ENCODE measurements around the gene MTMR11. TPM values are rescaled to one million over a fixed set of nuclear protein-coding genes. Genes with fewer than 3 reads are reported as not detected.
A peak's percentile ranks its signal among the peaks of the same experiment; 100 is the strongest.

The MTMR11 gene
- total RNA-seq, 1 experiment from 2014 or later: 3.9 TPM

GRCh38 chr1:149929856-149930255, 6.8 kb downstream of the MTMR11 start:
- Mint-ChIP-seq H3K27me3 (ENCODE audit: low read depth) (no peaks in the 10 kb centered on the region), H3K9me3 (no peaks in the 10 kb centered on the region; a peak in 1 of 5 replicates), H3K36me3 (ENCODE audit: insufficient read depth in 1 of 3, low read depth in 3 of 3) (peaks cover 17 to 24% (median 23%) of the 10 kb centered on the region in 3 experiments), H3K27ac (peak overlapping the region in 1 of 3 experiments; percentile 75; a peak in 2 of 7 replicates), H3K4me1 (peaks cover 19 to 26% of the 10 kb centered on the region in 2 experiments), H3K4me3 (no peak overlapping the region)
- no peak overlapping the region for H3K9ac ChIP-seq (ENCODE audit: extremely low read depth, insufficient read length, low read length)
- no peak overlapping the region for H2BK5ac ChIP-seq (ENCODE audit: insufficient read length, low read length)
- H3K79me2 ChIP-seq (ENCODE audit: insufficient read depth, low read length): peaks cover 8% of the 10 kb centered on the region; the same call in 1 of the 2 replicates
- no peak overlapping the region for H2BK15ac ChIP-seq (ENCODE audit: low read depth, low read length)
- peaks cover 11% of the 10 kb centered on the region for H3K23me2 ChIP-seq (ENCODE audit: insufficient read length, low read depth, low read length, poor library complexity, severe bottlenecking)
- peaks cover 11% of the 10 kb centered on the region for H3K79me1 ChIP-seq (ENCODE audit: insufficient read depth, low read depth, low read length, poor library complexity, severe bottlenecking)
- no peak overlapping the region for H3K23ac ChIP-seq (ENCODE audit: insufficient read length, low read depth, low read length)
- peaks cover 2% of the 10 kb centered on the region; the same call in 1 of the 2 replicates for H3K4me1 ChIP-seq (ENCODE audit: insufficient read depth, low read length)
- H3K27ac ChIP-seq (ENCODE audit: insufficient read length, low read depth, low read length): no peak overlapping the region
- no peak overlapping the region for H4K8ac ChIP-seq (replicated peaks; ENCODE audit: insufficient read length, low read depth, low read length)
- H3K27me3 ChIP-seq (ENCODE audit: insufficient read depth, low read length): no peaks in the 10 kb centered on the region
- no peak overlapping the region for H2BK12ac ChIP-seq (ENCODE audit: insufficient read length, low read depth, low read length)
- WGBS (ENCODE audit: extremely low coverage, insufficient read length, low lambda C conversion rate): no CpG with 5 or more reads among the region's 2 CpGs
- H4K5ac ChIP-seq (ENCODE audit: insufficient read length, low read depth, low read length): no peak overlapping the region
- no peak overlapping the region for H4K91ac ChIP-seq (ENCODE audit: insufficient read length, low read depth, low read length)
- H2BK20ac ChIP-seq (ENCODE audit: low read depth, low read length, poor library complexity, severe bottlenecking): no peak overlapping the region
- H3K18ac ChIP-seq (ENCODE audit: insufficient read length, low read depth, low read length): no peak overlapping the region
- H3K56ac ChIP-seq (ENCODE audit: insufficient read length, low read depth, low read length): no peak overlapping the region
- no peak overlapping the region for H2AK5ac ChIP-seq (ENCODE audit: insufficient read length, low read length)
- H3K4ac ChIP-seq (ENCODE audit: low read depth, low read length): peak overlapping the region; percentile 5; the same call in 1 of the 2 replicates
- no peaks in the 10 kb centered on the region for H4K20me1 ChIP-seq (ENCODE audit: control insufficient read depth, insufficient read depth, insufficient read length)
- no peaks in the 10 kb centered on the region for H3K9me3 ChIP-seq (ENCODE audit: control insufficient read depth, low read depth, low read length)
- H2BK120ac ChIP-seq (ENCODE audit: low read depth, low read length, poor library complexity, severe bottlenecking): no peak overlapping the region
- H3K4me2 ChIP-seq (ENCODE audit: insufficient read depth, insufficient read length, low read length): no peak overlapping the region
- TF ChIP-seq CTCF (conservative IDR thresholded peaks at IDR 0.05): no peak
- H2AFZ ChIP-seq (ENCODE audit: low read length): no peak overlapping the region
- H3T11ph ChIP-seq (ENCODE audit: low read length): no peak overlapping the region
- DNase-seq: no peak
- H3K14ac ChIP-seq (ENCODE audit: insufficient read depth, low read length): no peak overlapping the region

Data from H9 (cell line).